Measurements from ENCODE around the gene PDCD7. TPM values are rescaled to one million over a fixed set of nuclear protein-coding genes. Genes with fewer than 3 reads are reported as not detected.

The PDCD7 gene
- polyA plus RNA-seq, 2 of the 4 experiments (the other 2 are of a cell fraction), result 19.0 to 23.7 TPM

DNA sequence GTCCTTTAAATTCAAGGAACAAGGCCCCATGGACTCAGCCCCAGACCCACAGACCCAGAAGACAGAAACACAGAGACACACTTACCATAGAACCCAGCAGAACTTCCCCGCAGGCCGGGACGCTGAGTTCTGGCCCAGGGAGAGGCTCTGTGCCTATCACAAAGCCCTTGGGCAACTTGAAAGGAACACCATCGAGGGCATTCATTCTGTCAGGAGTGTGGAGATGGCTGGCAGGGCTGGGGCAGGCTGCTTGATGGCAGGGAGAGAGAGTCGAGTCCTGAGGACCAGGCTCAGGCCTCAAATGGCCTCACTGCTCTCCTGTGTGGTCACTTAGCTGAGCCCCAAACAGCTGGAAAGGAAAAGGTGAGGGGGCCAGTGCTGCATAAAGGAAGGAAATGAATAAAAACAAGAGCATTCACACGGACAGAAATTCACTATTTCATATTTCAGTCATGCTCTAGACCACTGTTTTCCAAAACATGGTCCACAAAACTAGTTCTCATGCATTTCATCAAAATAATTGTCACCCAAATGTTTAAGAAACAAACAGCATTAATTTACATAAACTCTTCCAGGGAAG is 27.5 kb downstream of the PDCD7 start:
- Histone ChIP-seq H3K4me3 (no peak overlapping the region), H3K4me1 (no peaks in the 10 kb centered on the region), H3K27ac (no peak overlapping the region), H3K9me3 (no peaks in the 10 kb centered on the region), H3K4me2 (no peak overlapping the region)
- TF ChIP-seq CEBPB (IDR thresholded peaks at IDR 0.05), result no peak
- ATAC-seq, result no peak
- ChIA-PET POLR2A (no interaction called here), CTCF (interaction anchor here (0.6 to 2.0 kb wide), 5 partner anchors 12 to 255 kb away, joined by 3 to 5 read pairs (median 4); no protein-coding TSS in a partner anchor)
- WGBS (ENCODE audit: missing lambda C conversion rate), result 81% methylated on average over 6 of the region's 6 CpGs
- FAIRE-seq, result no peak
- DNase-seq (ENCODE audit: low read depth in 1 of 2, low spot score in 1 of 2), result no peak

DNA sequence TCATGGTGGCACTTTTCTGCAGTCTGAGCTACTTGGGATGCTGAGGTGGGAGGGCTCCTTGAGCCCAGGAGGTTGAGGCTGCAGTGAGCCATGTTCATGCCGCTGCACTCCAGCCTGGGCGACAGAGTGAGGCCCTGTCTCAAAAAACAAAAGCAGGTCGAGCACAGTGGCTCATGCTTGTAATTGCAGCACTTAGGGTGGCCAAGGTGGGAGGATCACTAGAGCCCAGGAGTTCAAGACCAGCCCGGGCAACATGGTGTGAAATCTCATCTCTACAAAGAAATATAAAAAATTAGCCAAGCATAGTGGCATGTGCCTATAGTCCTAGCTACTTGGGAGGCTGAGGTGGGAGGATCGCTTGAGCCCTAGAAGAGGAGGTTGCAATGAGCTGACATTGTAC is 28.6 kb downstream of the PDCD7 start:
- H3K27ac ChIP-seq, result no peak overlapping the region
- H3K4me2 ChIP-seq, result no peak overlapping the region
- TF ChIP-seq, protein P1, sequence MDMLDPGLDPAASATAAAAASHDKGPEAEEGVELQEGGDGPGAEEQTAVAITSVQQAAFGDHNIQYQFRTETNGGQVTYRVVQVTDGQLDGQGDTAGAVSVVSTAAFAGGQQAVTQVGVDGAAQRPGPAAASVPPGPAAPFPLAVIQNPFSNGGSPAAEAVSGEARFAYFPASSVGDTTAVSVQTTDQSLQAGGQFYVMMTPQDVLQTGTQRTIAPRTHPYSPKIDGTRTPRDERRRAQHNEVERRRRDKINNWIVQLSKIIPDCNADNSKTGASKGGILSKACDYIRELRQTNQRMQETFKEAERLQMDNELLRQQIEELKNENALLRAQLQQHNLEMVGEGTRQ (IDR thresholded peaks at IDR 0.05), result no peak
- TF ChIP-seq RCOR1 (IDR thresholded peaks at IDR 0.05; ENCODE audit: low read depth, low read length) (no peak), ZFP36 (IDR thresholded peaks at IDR 0.05; ENCODE audit: borderline replicate concordance, partially characterized antibody) (no peak), PHF8 (IDR thresholded peaks at IDR 0.05; ENCODE audit: borderline replicate concordance, low read depth) (no peak), MYC (IDR thresholded peaks at IDR 0.05; ENCODE audit: borderline replicate concordance, low read length) (no peak), RAD21 (conservative IDR thresholded peaks at IDR 0.05 in 1 of 2, IDR thresholded peaks at IDR 0.05 in 1 of 2) (no peak), CHD2 (IDR thresholded peaks at IDR 0.05; ENCODE audit: low read length, partially characterized antibody) (no peak), CEBPB (IDR thresholded peaks at IDR 0.05) (no peak), CBX2 (IDR thresholded peaks at IDR 0.05; ENCODE audit: borderline replicate concordance, low read depth) (no peak), JUN (IDR thresholded peaks at IDR 0.05) (no peak), MAFK (IDR thresholded peaks at IDR 0.05; ENCODE audit: partially characterized antibody) (no peak), MAZ (IDR thresholded peaks at IDR 0.05; ENCODE audit: borderline replicate concordance, low read depth, low read length) (no peak)
- no peak for DNase-seq (ENCODE audit: low read depth in 1 of 2, low spot score in 1 of 2)
- no peaks in the 10 kb centered on the region for H3K4me1 ChIP-seq
- ATAC-seq, result no peak
- 91% methylated on average over 5 of the region's 5 CpGs for WGBS (ENCODE audit: missing lambda C conversion rate)
- H3K4me3 ChIP-seq, result no peak overlapping the region
- POLR2A ChIA-PET, result no interaction called here
- no peak for FAIRE-seq
- no peaks in the 10 kb centered on the region for H3K9me3 ChIP-seq
- CTCF ChIA-PET, result interaction anchor here (0.8 to 1.8 kb wide), 3 partner anchors 11 to 18 kb away, joined by 3 to 8 read pairs (median 4); no protein-coding TSS in a partner anchor

- no peak for FAIRE-seq
- no peak for DNase-seq (ENCODE audit: low read depth in 1 of 2, low spot score in 1 of 2)
- TF ChIP-seq HES2 (IDR thresholded peaks at IDR 0.05), result no peak
- TF ChIP-seq TP53 (CRISPR knock-in tag; IDR thresholded peaks at IDR 0.05), result no peak
- TF ChIP-seq REST (IDR thresholded peaks at IDR 0.05), result no peak
- TF ChIP-seq POLR2A (IDR thresholded peaks at IDR 0.05; ENCODE audit: low read length), result no peak
- no peak for TF ChIP-seq ZNF302 (CRISPR knock-in tag; IDR thresholded peaks at IDR 0.05)
- TF ChIP-seq HOXB13 (CRISPR knock-in tag; IDR thresholded peaks at IDR 0.05; ENCODE audit: low read depth), result no peak
- TF ChIP-seq MAFK (IDR thresholded peaks at IDR 0.05; ENCODE audit: partially characterized antibody), result no peak
- TF ChIP-seq FOXS1 (CRISPR knock-in tag; IDR thresholded peaks at IDR 0.05), result no peak
- no peak for TF ChIP-seq JUNB (IDR thresholded peaks at IDR 0.05)
- TF ChIP-seq RFX5 (IDR thresholded peaks at IDR 0.05), result no peak
- TF ChIP-seq CBX2 (IDR thresholded peaks at IDR 0.05; ENCODE audit: borderline replicate concordance, low read depth), result no peak
- TF ChIP-seq SREBF2 (IDR thresholded peaks at IDR 0.05), result no peak
- no peak for TF ChIP-seq FOSB (CRISPR knock-in tag; IDR thresholded peaks at IDR 0.05)
- TF ChIP-seq, protein P2, sequence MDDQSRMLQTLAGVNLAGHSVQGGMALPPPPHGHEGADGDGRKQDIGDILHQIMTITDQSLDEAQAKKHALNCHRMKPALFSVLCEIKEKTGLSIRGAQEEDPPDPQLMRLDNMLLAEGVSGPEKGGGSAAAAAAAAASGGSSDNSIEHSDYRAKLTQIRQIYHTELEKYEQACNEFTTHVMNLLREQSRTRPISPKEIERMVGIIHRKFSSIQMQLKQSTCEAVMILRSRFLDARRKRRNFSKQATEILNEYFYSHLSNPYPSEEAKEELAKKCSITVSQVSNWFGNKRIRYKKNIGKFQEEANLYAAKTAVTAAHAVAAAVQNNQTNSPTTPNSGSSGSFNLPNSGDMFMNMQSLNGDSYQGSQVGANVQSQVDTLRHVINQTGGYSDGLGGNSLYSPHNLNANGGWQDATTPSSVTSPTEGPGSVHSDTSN (IDR thresholded peaks at IDR 0.05), result no peak
- TF ChIP-seq MAZ (IDR thresholded peaks at IDR 0.05; ENCODE audit: borderline replicate concordance, low read depth, low read length), result no peak
- no peak for TF ChIP-seq EHMT2 (IDR thresholded peaks at IDR 0.05; ENCODE audit: low read depth)
- Histone ChIP-seq H3K4me3 (no peak overlapping the region), H3K4me2 (no peak overlapping the region), H3K4me1 (no peaks in the 10 kb centered on the region), H3K27ac (no peak overlapping the region), H3K9me3 (no peaks in the 10 kb centered on the region)
- ChIA-PET POLR2A (no interaction called here), CTCF (interaction anchor here (1.0 to 5.7 kb wide), 12 partner anchors 8 to 69 kb away, joined by 3 to 52 read pairs (median 14); partner anchors contain the start of genes KBTBD13 and UBAP1L)
- WGBS (ENCODE audit: missing lambda C conversion rate), result 94% methylated on average over 3 of the region's 3 CpGs
- no peak for ATAC-seq
These were observed 30.7 kb downstream of the PDCD7 start for GRCh38 chr15:65102912-65103311.
